HG03025 (cell line): ENCODE data around the gene CPT1A.

Source experiments
- ATAC-seq: cut with Tn5 transposase; IDR thresholded peaks from one replicate; pipeline ENCODE4 v1.9.1; 2021; ENCODE audit warnings: mild to moderate bottlenecking, moderate library complexity; ENCODE audit not compliant: unreplicated experiment, low FRiP score

CPT1A gene

DNA sequence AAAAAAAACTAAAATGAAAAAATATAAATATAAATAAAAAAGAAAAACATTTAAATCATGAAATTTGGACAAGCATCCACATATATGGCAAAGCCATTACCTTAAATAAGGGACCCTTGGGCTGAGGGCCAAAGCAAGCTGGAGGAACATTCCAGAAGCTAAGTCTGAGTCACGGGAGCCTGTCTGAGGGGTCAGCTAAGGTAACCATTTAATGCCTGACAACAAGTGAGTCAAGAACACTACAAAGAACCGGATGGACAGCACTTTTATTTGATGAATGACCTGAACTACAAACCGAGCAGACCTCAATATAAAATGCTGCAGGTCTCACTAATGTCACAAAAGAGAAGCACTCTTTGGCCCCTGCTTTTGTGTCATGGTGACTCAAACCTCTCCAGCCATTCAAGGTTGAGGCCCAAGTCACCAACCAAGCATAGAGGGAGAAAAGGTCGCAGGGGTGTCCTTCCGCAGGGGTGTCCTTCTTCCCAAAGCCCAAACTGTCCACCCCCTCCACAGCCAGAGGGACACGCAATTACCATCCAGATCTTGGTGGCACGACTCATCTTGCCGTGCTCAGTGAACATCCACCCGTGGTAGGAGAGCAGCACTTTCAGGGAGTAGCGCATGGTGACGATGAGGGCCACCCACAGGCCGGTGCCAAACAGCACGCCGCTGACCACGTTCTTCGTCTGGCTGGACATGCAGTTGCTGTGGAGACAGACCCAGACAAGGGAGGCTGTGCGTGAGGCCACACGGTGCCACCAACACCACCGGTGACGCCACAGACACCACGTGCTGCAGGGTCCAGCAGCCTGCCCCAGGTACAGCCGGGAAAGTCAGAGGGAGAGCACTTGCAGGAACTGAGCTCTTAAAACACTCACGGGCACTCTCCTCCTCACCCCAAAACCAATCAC, 34.5 kb downstream of the CPT1A start:
- ATAC-seq = no peak

DNA sequence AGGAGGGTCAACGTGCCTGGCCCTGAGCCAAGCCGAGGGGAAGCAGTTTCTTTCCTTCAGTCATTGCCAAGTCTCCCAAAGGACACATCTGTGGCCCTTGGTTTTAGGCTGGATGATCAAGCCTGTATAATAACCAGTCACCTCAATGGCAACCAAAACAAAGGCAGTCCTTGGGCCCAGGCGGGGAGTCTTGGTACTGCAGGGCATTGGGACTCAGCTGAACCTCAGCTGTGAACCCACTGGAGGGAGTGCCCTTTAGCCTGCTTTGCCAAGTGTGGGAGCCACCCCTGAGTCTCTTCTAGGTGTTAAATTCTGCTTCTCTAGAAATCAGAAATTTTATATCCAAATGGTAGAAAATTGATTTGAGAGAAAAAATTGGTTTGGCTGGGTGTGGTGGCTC, 36.9 kb downstream of the CPT1A start:
- no peak for ATAC-seq

DNA sequence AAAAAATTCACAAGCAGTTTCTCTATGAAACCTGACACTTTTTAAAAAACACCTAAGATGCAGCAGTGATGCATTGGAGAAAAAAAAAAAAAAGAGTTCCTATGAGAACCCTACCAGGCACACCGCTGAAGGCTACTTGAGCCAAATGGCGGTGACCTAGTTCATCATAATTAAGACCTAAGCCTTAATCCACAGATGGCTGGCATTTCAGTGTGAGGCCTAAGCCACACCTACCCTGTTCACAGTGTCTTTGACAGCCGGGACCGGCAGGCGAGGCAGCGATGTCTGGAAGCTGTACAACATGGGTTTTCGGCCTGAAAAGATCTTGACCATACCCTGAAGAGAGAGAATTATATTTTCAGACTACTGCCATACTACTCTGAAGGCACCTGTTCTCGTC, 38.0 kb downstream of the CPT1A start:
- ATAC-seq = no peak

DNA sequence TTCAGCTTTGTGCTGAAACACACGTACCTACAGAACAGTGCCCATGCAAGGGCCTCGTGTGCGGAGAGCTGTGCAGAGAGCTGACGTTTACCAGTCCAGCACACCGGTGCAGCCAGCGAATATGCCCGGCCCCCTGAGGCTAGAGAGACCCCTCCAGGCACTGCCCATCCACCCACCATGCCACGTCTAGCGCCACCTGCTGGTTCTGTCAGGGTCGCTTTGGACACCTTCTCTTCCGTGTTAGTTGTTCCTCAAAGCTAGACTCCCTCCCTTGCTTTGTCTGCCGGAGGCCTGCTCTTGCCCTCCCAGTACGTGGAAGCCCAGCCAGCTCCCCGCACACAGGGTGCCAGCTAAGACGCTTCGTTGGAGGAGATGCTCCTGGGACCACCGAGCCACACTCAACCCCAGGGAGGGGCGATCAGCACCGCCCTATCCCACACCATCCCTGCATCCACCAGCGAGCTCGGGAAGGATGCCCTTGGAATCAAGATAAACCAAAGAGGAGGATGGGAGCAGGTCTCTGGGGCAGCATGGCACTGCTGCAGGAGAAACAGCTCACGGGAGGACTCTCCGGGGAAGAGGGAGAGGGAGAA, 43.4 kb downstream of the CPT1A start:
- ATAC-seq = no peak

- ATAC-seq = no peak
Measured at GRCh38 chr11:68796801-68797200, 44.9 kb downstream of the CPT1A start.

DNA sequence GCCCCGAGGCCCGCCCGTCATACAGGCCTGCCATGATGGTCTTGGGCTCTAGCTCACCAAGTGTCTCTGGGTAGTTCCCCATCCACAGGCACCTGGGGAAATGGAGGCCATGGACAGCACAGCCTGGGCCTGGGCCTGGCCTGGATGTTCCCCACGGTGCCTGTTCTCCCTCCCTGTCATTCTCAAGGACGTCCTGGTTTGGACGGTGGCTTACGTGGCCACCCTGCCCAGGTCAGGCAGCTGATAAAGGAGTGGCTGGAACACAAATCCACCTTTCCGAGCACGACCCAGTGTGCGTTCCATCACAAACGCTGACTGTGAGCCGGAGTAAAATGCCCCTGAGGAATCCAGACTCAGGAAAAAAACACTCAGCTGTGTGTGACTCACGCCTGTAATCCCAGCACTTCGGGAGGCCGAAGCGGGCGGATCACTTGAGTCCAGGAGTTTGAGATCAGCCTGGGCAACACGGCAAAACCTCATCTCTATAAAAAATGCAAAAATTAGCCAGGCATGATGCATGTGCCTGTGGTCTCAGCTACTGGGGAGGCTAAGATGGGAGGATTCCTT, 49.2 kb downstream of the CPT1A start:
- no peak for ATAC-seq

DNA sequence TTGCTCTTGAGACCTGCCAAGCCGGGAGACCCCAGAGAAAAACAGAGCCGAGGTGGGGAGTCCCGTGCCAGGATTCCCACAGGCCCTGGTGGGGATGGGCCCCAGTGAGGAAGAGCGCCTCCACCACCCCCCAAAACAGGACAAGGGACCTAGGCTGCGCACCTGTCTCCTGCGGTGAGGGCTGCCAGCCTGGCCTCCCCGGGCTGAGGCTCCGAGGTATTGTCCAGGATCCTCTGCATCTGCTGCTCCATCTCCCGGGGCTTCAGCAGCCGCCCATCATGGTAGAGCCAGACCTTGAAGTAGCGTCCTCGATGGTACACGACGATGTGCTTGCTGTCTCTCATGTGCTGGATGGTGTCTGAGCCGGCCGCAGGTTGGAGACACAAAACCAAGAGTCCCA, 57.1 kb downstream of the CPT1A start:
- no peak for ATAC-seq

- no peak for ATAC-seq
Measured at GRCh38 chr11:68783216-68783821, 58.4 kb downstream of the CPT1A start.

- no peak for ATAC-seq
Measured at GRCh38 chr11:68782711-68783110, 59.0 kb downstream of the CPT1A start.

DNA sequence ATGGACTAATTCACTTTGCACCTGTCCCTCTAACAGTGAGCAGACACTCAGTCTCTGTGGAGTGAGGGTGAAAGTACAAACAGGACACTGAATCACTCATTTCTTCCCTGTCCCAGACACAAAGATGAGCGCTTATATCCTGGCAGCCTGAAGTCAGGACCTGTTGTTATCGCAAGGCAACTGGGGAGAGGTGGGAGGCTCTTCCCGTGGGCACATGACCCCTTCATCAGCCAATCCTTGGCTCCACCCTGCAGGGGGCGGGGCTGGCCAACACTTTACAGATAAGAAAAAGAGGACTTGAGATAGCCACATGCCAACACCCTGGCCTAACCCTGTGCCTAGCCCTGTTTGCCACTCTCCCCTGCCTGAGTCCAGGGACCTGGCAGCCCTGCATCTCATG, 60.9 kb downstream of the CPT1A start:
- ATAC-seq = no peak

- ATAC-seq = no peak
Measured at GRCh38 chr11:68778205-68778604, 63.5 kb downstream of the CPT1A start.

- no peak for ATAC-seq
Measured at GRCh38 chr11:68776442-68777235, 65.1 kb downstream of the CPT1A start.

- ATAC-seq = no peak
Measured at GRCh38 chr11:68775951-68776388, 65.7 kb downstream of the CPT1A start.

- ATAC-seq = no peak
Measured at GRCh38 chr11:68774194-68774585, 67.5 kb downstream of the CPT1A start.

- no peak for ATAC-seq
Measured at GRCh38 chr11:68773521-68774193, 68.1 kb downstream of the CPT1A start.

GRCh38 chr11:68772936-68773335, 68.8 kb downstream of the CPT1A start:
- ATAC-seq = no peak

GRCh38 chr11:68770781-68771180, 70.9 kb downstream of the CPT1A start:
- no peak for ATAC-seq

GRCh38 chr11:68767672-68768071, 74.0 kb downstream of the CPT1A start:
- no peak for ATAC-seq

DNA sequence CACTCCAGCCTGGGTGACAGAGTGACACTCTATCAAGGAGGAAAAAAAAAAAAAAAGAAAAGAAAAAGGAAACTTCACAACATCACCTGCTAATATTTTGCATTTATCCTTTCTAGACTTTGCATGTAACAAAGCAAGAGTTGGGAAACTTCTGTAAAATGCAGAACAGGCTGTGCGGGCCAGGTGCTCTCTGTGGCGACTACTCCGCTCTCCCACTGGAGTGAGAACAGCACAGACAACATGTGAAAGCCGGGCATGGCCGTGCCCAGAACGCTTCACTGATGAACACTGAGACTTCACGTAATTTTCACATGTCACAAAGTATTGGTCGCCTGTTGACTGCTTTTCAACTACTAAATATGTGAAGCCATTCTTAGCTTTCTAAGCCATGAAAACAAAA, 74.9 kb downstream of the CPT1A start:
- ATAC-seq = no peak

DNA sequence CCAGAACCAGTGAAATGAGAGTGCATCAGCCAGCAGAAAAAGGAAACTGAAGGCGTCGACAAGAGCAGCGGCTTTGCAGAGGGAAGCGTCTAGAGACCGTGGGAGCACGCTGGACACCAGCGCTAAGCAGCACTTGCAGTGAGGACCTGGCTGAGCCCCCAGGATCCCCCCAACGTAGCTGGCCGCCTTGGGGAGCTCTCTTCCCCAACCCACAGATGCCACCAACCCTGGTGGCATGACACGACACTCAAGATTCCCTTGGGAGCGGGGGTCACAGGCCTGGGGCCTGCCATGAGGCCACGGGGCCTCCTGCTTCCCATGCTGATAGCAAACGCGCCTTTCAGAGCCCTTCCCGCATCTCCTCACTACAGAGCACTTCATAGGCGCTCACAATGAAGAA, 77.0 kb downstream of the CPT1A start:
- no peak for ATAC-seq
